Gastrocnemius medialis (tissue), 4 donors: ENCODE results near the gene PCF11. TPM values are rescaled to one million over a fixed set of nuclear protein-coding genes. Genes with fewer than 3 reads are reported as not detected.

Experiments
- ATAC-seq, 2 donors: fragments of 150-250 bp; one replicate each; pipeline ENCODE4 v1.9.1; 2016
- DNase-seq, 2 donors: peaks; one replicate each; pipeline ENCODE4 v3.0.0-alpha.2; 2019
- H3K27ac ChIP-seq, 4 donors: fragments of 200-600 bp; sonication (generic); 1 replicate in 1 of 4; 2 replicates in 3 of 4; pipeline ENCODE4 v1.5.1; 2016 to 2018; ENCODE audit warnings: mild to moderate bottlenecking in 2 of 4, moderate library complexity in 1 of 4
- H3K27me3 ChIP-seq, 3 donors: fragments of 200-600 bp; sonication (generic) in 2 of 3; 1 replicate in 1 of 3; 2 replicates in 2 of 3; pipeline versions ENCODE4 v1.5.1 to v1.6.0; 2016 to 2019; ENCODE audit warnings: mild to moderate bottlenecking in 1 of 3, moderate library complexity in 1 of 3
- H3K36me3 ChIP-seq, 2 donors: fragments of 200-600 bp; sonication (generic) in 1 of 2; one replicate each; pipeline ENCODE4 v1.5.1; 2017 to 2018
- H3K4me1 ChIP-seq, 2 donors: fragments of 200-600 bp; sonication (generic) in 1 of 2; one replicate each; pipeline ENCODE4 v1.5.1; 2016 to 2017; ENCODE audit warnings: mild to moderate bottlenecking in 2 of 2
- H3K4me3 ChIP-seq, 4 donors: fragments of 200-600 bp; sonication (generic) in 3 of 4; 1 replicate in 1 of 4; 2 replicates in 3 of 4; pipeline ENCODE4 v1.5.1; 2016 to 2019; ENCODE audit warnings: mild to moderate bottlenecking in 2 of 4
- H3K9me3 ChIP-seq, 3 donors: fragments of 200-600 bp; sonication (generic) in 2 of 3; 1 replicate in 1 of 3; 2 replicates in 2 of 3; pipeline ENCODE4 v1.5.1; 2016 to 2019
- CTCF ChIP-seq, 5 experiments: fragments of 450-650 bp in 3 of 5; fragments of 200-600 bp in 2 of 5; sonication (generic) in 2 of 5; IDR thresholded peaks in 4 of 5; conservative IDR thresholded peaks in 1 of 5; 1 replicate in 4 of 5; 2 replicates in 1 of 5; pipeline ENCODE4 v1.5.1; 2016 to 2019; ENCODE audit warnings: antibody characterized with exemption in 5 of 5, mild to moderate bottlenecking in 3 of 5, moderate library complexity in 3 of 5
- POLR2A ChIP-seq, 2 donors: fragments of 450-650 bp; IDR thresholded peaks; one replicate each; pipeline ENCODE4 v1.6.1; 2017; ENCODE audit warnings: antibody characterized with exemption in 2 of 2, mild to moderate bottlenecking in 2 of 2, moderate library complexity in 2 of 2
- in situ Hi-C, 4 donors: fragments of 200-750 bp; cut with MboI; loops; one replicate each; pipeline versions ENCODE4 v1.15.0 to v1.8.0; 2017; ENCODE audit warnings: low sequenced_read_pairs in 4 of 4
- intact Hi-C: fragments of 100-400 bp; cut with DNase I; formaldehyde crosslinking; loops from one replicate; pipeline ENCODE4 v1.15.1; 2023; ENCODE audit warnings: low total_unique reads
- total RNA-seq, 4 donors: library from RNA; depleted of rRNA; stranded (reverse); fragments of >200 nt; gene quantifications; one replicate each; pipeline versions ENCODE4 v1.1.0 to v1.2.3, GENCODE V29; 2016

The PCF11 gene
- total RNA-seq, 4 donors from 2014 or later: 25.3 to 103 (median 47.5) TPM

GRCh38 chr11:83162377-83162776 is 5.4 kb downstream of the PCF11 start:
- in situ Hi-C loops: loop anchor here in 1 of 4 donors (25.0 kb wide), 1 partner anchor 100 kb away; the partner anchor contains the start of gene RAB30
- H3K9me3 ChIP-seq: no peaks in the 10 kb centered on the region
- TF ChIP-seq POLR2A (IDR thresholded peaks at IDR 0.05): no peak
- no peaks in the 10 kb centered on the region for H3K27me3 ChIP-seq
- no peak for DNase-seq
- H3K36me3 ChIP-seq: peaks cover 0 to 34% of the 10 kb centered on the region in 2 donors
- H3K4me1 ChIP-seq: peaks cover 38 to 44% of the 10 kb centered on the region in 2 donors
- intact Hi-C loops: no loop called here
- H3K27ac ChIP-seq: peak overlapping the region; percentile 39 to 100 (median 99)
- H3K4me3 ChIP-seq: peak overlapping the region in 1 of 4 donors; percentile 92
- ATAC-seq: no peak

- Histone ChIP-seq H3K4me3 (no peak overlapping the region), H3K9me3 (no peaks in the 10 kb centered on the region), H3K27me3 (no peaks in the 10 kb centered on the region), H3K36me3 (peaks cover 0 to 72% of the 10 kb centered on the region in 2 donors), H3K27ac (no peak overlapping the region), H3K4me1 (peaks cover 38 to 46% of the 10 kb centered on the region in 2 donors)
- ATAC-seq (no peak), DNase-seq (no peak)
- in situ Hi-C loops: loop anchor here in 1 of 4 donors (25.0 kb wide), 1 partner anchor 104 kb away; the partner anchor contains the start of gene RAB30
- intact Hi-C loops: no loop called here
- TF ChIP-seq POLR2A (IDR thresholded peaks at IDR 0.05) (no peak), CTCF (IDR thresholded peaks at IDR 0.05 in 4 of 5, conservative IDR thresholded peaks at IDR 0.05 in 1 of 5) (no peak)
Measured at GRCh38 chr11:83166193-83166866, 9.4 kb downstream of the PCF11 start.

- in situ Hi-C loops (loop anchor here in 1 of 4 donors (25.0 kb wide), 1 partner anchor 106 kb away; the partner anchor contains the start of gene RAB30), intact Hi-C loops (no loop called here)
- no peak overlapping the region for H3K4me3 ChIP-seq
- no peaks in the 10 kb centered on the region for H3K9me3 ChIP-seq
- no peak for ATAC-seq
- no peak overlapping the region for H3K27ac ChIP-seq
- peaks cover 37 to 38% of the 10 kb centered on the region in 2 donors for H3K4me1 ChIP-seq
- no peak for TF ChIP-seq CTCF (IDR thresholded peaks at IDR 0.05 in 4 of 5, conservative IDR thresholded peaks at IDR 0.05 in 1 of 5)
- no peak for TF ChIP-seq POLR2A (IDR thresholded peaks at IDR 0.05)
- DNase-seq: no peak
- H3K36me3 ChIP-seq: peaks cover 0 to 86% of the 10 kb centered on the region in 2 donors
- H3K27me3 ChIP-seq: no peaks in the 10 kb centered on the region
Measured at GRCh38 chr11:83168756-83169155, 11.8 kb downstream of the PCF11 start.

- Histone ChIP-seq H3K36me3 (peaks cover 0 to 88% of the 10 kb centered on the region in 2 donors), H3K4me1 (peaks cover 43 to 50% of the 10 kb centered on the region in 2 donors), H3K27ac (no peak overlapping the region), H3K4me3 (peak overlapping the region in 3 of 4 donors; percentile 3 to 20 (median 4)), H3K27me3 (no peaks in the 10 kb centered on the region), H3K9me3 (no peaks in the 10 kb centered on the region)
- in situ Hi-C loops: loop anchor here in 1 of 4 donors (25.0 kb wide), 1 partner anchor 109 kb away; the partner anchor contains the start of gene RAB30
- intact Hi-C loops: no loop called here
- DNase-seq (no peak), ATAC-seq (no peak)
- TF ChIP-seq POLR2A (IDR thresholded peaks at IDR 0.05) (no peak), CTCF (IDR thresholded peaks at IDR 0.05 in 4 of 5, conservative IDR thresholded peaks at IDR 0.05 in 1 of 5) (no peak)
Measured at GRCh38 chr11:83170865-83171264, 13.9 kb downstream of the PCF11 start.

GRCh38 chr11:83172551-83172950 is 15.6 kb downstream of the PCF11 start:
- Histone ChIP-seq H3K36me3 (peaks cover 0 to 86% of the 10 kb centered on the region in 2 donors), H3K9me3 (no peaks in the 10 kb centered on the region), H3K4me1 (peaks cover 43 to 50% of the 10 kb centered on the region in 2 donors), H3K27ac (no peak overlapping the region), H3K27me3 (no peaks in the 10 kb centered on the region), H3K4me3 (no peak overlapping the region)
- intact Hi-C loops: no loop called here
- TF ChIP-seq CTCF (IDR thresholded peaks at IDR 0.05 in 4 of 5, conservative IDR thresholded peaks at IDR 0.05 in 1 of 5): no peak
- no peak for TF ChIP-seq POLR2A (IDR thresholded peaks at IDR 0.05)
- ATAC-seq: no peak
- no peak for DNase-seq
- in situ Hi-C loops: loop anchor here in 1 of 4 donors (25.0 kb wide), 1 partner anchor 110 kb away; the partner anchor contains the start of gene RAB30
